Measurements from ENCODE around the gene TBC1D17.

TBC1D17 gene

GRCh38 chr19:49927526-49928264 lies 50.2 kb downstream of the TBC1D17 start:
- peak overlapping the region in 13 of 21 experiments; percentile 28 to 100 (median 97) for H3K27ac ChIP-seq
- H3K4me3 ChIP-seq, result peak overlapping the region in 2 of 7 experiments; percentile 70 to 98

GRCh38 chr19:49929121-49929610 lies 51.7 kb downstream of the TBC1D17 start, which contains the start of the genes ATF5 and NUP62:
Gene ATF5, plus strand, starts transcription at chr19:49929205. Its CDS starts 1,646 bp downstream, at chr19:49930851.
Gene NUP62, minus strand, starts transcription at chr19:49929504. Its CDS starts 19,697 bp downstream, at chr19:49909807.
- Histone ChIP-seq H3K4me3 (peak within 1 kb of the TSS; percentile 54 to 99 (median 79)), H3K27ac (peak within 1 kb of the TSS; percentile 54 to 100 (median 95))

GRCh38 chr19:49929611-49930482 lies 52.3 kb downstream of the TBC1D17 start:
- Histone ChIP-seq H3K4me3 (peak overlapping the region; percentile 54 to 99 (median 79)), H3K27ac (peak overlapping the region; percentile 29 to 100 (median 95))

GRCh38 chr19:49930483-49931011 lies 53.0 kb downstream of the TBC1D17 start:
- Histone ChIP-seq H3K4me3 (peak overlapping the region in 3 of 7 experiments; percentile 74 to 98 (median 79)), H3K27ac (peak overlapping the region in 5 of 21 experiments; percentile 8 to 98 (median 97))

- Histone ChIP-seq H3K4me3 (no peak overlapping the region), H3K27ac (no peak overlapping the region)
Observed at GRCh38 chr19:49931293-49932040, 54.0 kb downstream of the TBC1D17 start.

GRCh38 chr19:49932041-49932451 lies 54.5 kb downstream of the TBC1D17 start:
- Histone ChIP-seq H3K27ac (no peak overlapping the region), H3K4me3 (no peak overlapping the region)

- peak overlapping the region in 1 of 21 experiments; percentile 9 for H3K27ac ChIP-seq
- H3K4me3 ChIP-seq, result no peak overlapping the region
Observed at GRCh38 chr19:49932731-49933131, 55.2 kb downstream of the TBC1D17 start.

GRCh38 chr19:49933643-49934042 lies 56.1 kb downstream of the TBC1D17 start:
- no peak overlapping the region for H3K27ac ChIP-seq
- H3K4me3 ChIP-seq, result no peak overlapping the region

GRCh38 chr19:49936549-49936948 lies 59.0 kb downstream of the TBC1D17 start:
- no peak overlapping the region for H3K27ac ChIP-seq
- no peak overlapping the region for H3K4me3 ChIP-seq

- H3K27ac ChIP-seq, result no peak overlapping the region
- no peak overlapping the region for H3K4me3 ChIP-seq
Observed at GRCh38 chr19:49937750-49938381, 60.4 kb downstream of the TBC1D17 start.
